COLO829 (cell line): ENCODE measurements around the gene RCN1.
"Not testable (repeated sequence)": the region's sequence is repeated elsewhere in the genome, so short reads cannot be mapped to it uniquely, and the experiment has no call there.

Experiments used
- DNase-seq: peaks from one replicate; pipeline ENCODE4 v3.0.0; 2012; ENCODE audit warnings: low spot score

Gene RCN1

GRCh38 chr11:32113200-32113919 is 22.5 kb downstream of the RCN1 start:
- DNase-seq = no peak

- no peak for DNase-seq
Measured at GRCh38 chr11:32113920-32114203, 23.0 kb downstream of the RCN1 start.

DNA sequence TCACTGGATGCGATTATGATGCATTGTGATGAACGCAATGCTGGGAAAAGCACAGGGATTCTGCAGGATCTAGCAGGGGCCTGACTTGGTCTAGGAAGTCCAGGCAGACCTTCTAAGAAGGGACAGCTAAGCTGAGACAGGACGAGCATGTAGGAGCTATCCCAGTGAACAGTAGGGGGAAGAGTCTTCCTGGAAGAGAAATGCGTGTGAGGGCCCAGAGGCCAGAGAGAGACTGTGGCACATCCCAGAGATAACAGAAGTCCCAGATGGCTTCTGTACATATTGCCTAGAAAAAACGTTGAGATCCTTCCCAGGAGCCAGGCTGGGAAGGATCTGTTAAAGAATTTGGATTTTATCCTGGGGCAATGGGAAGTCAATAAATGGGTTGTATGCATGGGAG is 24.6 kb downstream of the RCN1 start:
- no peak for DNase-seq

DNA sequence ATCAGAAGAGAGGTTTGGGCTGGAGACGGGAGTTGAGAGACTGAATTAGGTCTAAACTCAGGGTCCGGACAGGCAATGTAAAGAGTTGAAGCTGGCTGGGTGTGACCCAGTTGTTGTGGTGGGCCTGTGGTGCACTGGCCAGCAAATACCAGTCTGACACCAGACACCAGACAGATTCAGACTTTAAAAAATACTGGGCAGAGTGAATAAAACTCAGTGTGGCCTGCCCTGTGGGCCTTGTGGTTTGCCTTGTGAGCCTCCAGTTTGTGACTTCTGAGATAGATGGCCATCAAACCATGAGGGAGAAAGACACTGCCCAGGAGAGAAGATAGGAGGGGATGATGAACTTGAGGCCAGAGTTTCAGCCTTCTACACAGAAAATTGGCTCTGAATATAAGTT is 25.8 kb downstream of the RCN1 start:
- DNase-seq = no peak

DNA sequence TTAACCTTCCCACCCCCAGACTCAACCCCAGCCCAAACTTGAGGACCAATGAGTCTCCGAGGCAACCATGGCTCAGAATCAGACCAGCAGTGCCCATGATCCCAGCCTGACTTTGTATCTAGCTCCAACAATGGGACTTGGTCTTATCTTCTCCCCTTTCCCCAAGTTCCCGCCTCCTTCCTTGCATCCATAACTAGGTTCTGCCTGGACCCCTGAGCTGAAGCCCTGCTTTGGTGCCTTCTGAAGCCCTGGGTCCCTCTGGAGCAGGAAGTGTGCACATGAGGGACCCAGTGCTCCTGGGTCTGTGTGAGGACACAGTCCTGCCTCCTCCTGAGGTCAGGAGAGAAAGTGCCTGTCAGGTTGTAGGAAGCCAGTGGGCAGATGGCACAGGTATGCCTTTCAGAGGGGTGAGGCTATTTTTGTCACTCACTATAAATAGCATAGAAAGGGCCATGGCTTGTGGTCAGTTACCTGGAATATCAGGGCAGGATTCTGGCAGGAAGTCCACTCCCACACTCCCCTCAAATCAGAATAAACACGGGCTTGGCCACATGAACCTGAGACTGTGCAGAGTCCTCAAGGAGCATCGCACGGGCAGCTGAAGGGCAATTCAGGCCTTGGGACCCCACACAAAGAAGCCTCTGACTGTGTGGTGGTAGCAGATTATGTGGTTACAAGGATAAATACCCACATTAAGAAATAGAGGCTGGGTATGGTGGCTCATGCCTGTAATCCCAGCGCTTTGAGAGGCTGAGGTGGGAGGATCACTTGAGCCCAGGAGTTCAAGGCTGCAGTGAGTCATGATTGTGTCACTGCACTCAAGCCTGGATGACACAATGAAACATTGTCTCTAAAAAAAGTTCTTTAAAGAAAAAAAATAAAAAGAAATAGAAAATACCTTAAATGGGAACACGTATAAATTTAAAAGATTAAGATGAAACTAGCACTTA is 27.4 kb downstream of the RCN1 start:
- peak; percentile 77 for DNase-seq

DNA sequence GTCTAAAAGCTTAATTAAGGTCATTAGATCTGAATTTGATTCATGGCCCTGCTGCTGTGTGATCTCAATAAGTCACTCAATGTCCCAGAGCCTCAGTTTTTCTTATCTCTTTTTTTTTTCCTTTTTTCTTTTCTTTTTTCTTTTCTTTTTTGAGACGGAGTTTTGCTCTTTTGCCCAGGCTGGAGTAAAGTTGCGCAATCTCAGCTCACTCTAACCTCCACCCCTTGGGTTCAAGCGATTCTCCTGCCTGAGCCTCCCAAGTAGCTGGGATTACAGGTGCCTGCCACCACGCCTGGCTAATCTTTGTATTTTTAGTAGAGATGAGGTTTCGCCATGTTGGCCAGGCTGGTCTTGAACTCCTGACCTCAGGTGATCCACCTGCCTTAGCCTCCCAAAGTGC is 28.3 kb downstream of the RCN1 start:
- DNase-seq = not testable (repeated sequence)

GRCh38 chr11:32121012-32121411 is 30.1 kb downstream of the RCN1 start:
- DNase-seq = no peak

GRCh38 chr11:32122200-32122599 is 31.3 kb downstream of the RCN1 start:
- DNase-seq = no peak

DNA sequence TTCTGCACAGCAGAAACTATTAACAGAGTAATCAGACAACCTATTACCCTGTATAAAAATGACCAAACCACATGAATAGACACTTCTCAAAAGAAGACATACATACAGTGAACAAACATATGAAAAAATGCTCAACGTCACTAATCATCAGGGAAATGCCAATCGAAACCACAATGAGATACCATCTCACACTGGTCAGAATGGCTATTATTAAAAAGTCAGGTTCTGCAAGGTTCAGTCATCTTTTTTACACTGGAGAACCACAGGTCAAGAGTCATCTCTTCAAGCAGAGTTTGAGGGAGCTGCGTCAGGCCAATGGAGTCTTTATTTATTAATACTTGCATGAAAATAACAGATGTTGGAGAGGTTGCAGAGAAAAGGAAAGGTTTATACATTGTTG is 40.4 kb downstream of the RCN1 start:
- DNase-seq = no peak

DNA sequence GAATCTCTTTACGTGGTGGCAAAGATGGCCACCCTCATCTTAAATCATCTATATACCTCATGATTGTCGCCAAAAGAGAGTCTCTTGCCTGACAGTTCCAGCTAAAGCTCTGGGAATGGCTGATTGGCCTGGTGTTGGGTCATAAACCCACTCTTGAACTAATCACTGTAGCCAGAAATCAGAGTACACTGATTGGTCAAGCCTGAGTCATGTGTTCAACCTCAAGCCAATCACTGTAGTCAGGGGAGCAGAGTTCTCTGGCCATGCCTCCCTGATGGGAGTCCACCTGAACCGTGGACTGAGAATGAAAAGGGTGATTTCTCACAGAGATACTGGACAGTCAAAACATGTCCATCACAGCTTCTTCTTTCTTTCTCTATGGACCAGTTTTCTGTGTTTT is 45.8 kb downstream of the RCN1 start:
- no peak for DNase-seq

GRCh38 chr11:32137263-32137662 is 46.4 kb downstream of the RCN1 start:
- DNase-seq = peak; percentile 41

- DNase-seq = no peak
Measured at GRCh38 chr11:32137869-32138268, 47.0 kb downstream of the RCN1 start.

GRCh38 chr11:32138902-32139301 is 48.0 kb downstream of the RCN1 start:
- DNase-seq = no peak

DNA sequence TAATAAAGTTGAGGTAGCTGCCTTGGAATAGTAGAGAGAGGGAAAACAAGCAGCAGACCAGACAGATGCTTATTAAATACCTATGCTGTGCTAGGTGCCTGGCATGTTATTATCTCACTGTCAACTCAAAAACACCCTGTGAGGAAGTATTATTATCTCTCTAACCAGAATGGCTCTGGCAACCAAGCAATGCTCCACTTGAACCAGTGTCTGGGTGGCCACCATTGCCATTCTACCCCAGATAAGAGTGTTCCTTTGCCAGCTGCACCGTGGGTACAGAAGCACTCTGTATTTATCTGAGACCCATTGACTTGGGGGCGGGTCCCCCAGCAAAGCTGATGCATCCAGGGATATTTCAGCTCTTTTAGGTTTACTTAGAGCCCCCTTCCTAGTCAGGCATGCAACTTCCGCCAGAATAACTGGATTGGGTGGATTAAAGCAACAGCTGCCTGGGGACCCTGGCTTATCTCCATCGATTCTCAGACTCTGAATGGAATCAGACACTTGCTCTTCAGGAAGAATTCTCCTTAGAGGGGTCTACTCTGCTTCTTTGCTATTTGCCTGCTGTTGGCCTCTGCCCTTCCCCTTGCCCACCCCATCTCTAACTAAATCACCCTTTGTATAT is 49.1 kb downstream of the RCN1 start:
- no peak for DNase-seq

DNA sequence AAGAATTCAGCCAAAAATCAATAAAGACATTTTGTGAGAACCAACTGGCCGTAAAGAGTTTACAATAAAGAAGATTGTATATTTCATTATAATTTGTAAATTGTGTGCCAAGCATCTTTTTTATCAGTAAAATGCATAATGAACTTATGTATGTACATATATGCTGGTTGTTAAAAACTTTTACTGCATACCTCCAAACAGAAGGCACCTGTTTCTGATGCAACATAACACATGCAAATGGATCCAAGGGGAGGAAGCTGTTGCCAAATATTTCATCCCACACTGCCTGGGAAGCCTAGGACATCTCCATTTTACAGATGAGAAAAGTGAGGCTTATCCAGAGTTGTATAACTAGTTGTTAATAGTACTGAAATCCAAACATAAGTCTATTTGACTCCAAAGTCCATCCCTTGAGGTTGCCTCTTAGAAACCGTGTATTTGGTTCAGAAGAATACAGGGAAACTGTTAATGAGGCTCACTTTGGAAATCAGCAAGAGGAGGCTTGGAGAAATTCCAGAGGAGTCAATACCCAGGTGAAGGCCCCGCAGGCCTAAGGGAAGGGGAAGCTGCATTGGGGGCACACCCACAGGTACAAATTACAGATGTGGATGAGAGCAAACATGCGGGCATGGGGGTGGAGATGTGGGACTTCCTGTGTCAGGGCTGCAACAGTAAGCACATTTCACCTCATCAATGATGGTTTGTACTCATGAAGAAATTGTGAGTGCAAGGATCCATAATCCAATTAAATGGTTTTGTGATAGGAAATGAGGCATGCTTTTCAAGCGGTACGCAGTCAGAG is 51.1 kb downstream of the RCN1 start:
- no peak for DNase-seq

DNA sequence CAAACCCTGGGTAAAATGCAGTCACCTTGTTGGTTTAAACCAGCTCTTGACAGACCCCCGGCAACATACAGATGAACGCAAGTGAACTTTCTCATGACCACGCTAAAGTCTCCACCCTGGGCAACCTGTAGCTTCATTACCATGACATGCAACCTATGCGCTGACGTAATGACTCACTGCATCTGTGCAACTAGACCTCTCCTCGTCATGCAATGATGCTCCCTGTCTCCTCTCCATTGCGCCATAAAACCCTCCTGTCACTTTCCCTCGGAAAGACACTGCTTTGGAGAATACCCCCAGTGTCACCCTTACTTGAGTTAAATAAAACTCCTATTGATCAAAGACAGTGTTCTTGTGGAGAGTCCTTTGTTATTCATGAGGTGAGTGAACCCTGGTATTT is 52.5 kb downstream of the RCN1 start:
- DNase-seq = no peak

DNA sequence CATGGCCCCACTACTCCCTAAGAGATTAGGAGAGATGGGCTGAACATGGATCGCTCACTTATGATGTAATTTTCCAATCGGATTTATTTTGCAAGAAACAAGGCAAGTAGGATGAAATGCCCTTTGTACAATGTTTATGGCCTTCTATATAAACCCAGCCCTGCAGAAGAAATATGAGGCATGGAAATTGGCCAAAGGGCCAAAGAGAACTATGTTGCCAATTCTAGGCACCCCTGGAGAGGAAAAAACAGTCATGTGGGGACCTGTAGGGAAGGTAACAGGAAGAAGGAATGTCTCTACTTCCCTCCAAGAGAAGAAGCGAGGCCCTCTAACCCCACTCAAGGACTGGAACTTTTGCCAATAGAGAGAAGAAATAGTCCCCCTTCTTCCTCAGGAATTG is 54.4 kb downstream of the RCN1 start:
- no peak for DNase-seq

DNA sequence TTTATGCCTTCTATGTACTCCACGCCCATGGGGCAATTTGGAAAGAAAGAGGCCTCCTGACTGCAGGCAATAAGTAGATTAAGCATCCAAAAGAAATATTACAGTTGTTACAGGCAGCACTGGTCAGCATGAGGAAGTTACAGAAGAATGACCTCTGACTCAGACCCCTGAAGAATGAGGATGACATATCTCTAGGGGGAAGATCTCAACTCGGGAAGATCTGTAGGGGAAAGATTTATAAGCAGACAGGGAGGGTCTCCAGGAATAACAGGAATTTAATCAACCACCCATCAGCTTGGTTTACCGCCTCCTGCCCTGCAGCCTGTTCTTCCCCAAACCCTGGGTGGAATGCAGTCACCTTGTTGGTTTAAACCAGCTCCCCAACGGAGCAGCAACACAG is 58.0 kb downstream of the RCN1 start:
- no peak for DNase-seq

GRCh38 chr11:32149748-32150147 is 58.9 kb downstream of the RCN1 start:
- DNase-seq = no peak

GRCh38 chr11:32151027-32151426 is 60.2 kb downstream of the RCN1 start:
- DNase-seq = no peak

- DNase-seq = no peak
Measured at GRCh38 chr11:32152216-32152615, 61.3 kb downstream of the RCN1 start.

- no peak for DNase-seq
Measured at GRCh38 chr11:32152821-32153220, 61.9 kb downstream of the RCN1 start.
